DOHH2 (cell line): ENCODE measurements around the gene NIM1K.

Experiments used
- CTCF ChIP-seq: fragments of 200-600 bp; sonication (generic); IDR thresholded peaks from one replicate; pipeline ENCODE4 v1.5.1; 2014; ENCODE audit warnings: antibody characterized with exemption, mild to moderate bottlenecking, low read depth, low read length; ENCODE audit not compliant: poor library complexity, severe bottlenecking
- EZH2phosphoT487 ChIP-seq: fragments of 200-600 bp; sonication (generic); IDR thresholded peaks from 2 replicates; pipeline ENCODE4 v1.6.1; 2017; ENCODE audit warnings: borderline replicate concordance, mild to moderate bottlenecking, antibody characterized with exemption, low read length, moderate library complexity, mixed read lengths

GRCh38 chr5:43193894-43194265 is 1.9 kb downstream of the NIM1K start:
- no peak for TF ChIP-seq CTCF
- TF ChIP-seq EZH2phosphoT487, result no peak
